ENCODE data around the gene CCDC66.

CCDC66 gene

GRCh38 chr3:56664823-56665222 is 107.8 kb downstream of the CCDC66 start:
- H2AFZ ChIP-seq (ENCODE audit: insufficient read depth, low read length, poor library complexity), result no peak overlapping the region
- H3K4me1 ChIP-seq (ENCODE audit: control insufficient read depth in 1 of 2, insufficient read depth in 2 of 2, low read length in 2 of 2), result no peaks in the 10 kb centered on the region
- H3K18ac ChIP-seq (ENCODE audit: low read length), result no peak overlapping the region
- no peak overlapping the region for H2BK12ac ChIP-seq (ENCODE audit: low read length)
- H3K23ac ChIP-seq (ENCODE audit: low read length), result no peak overlapping the region
- no peak overlapping the region for H3K4me3 ChIP-seq (ENCODE audit: low read depth, low read length)
- WGBS (ENCODE audit: extremely low coverage, insufficient coverage, insufficient read length), result no CpG with 5 or more reads among the region's 2 CpGs
- H3K36me3 ChIP-seq (ENCODE audit: control insufficient read depth in 1 of 2, insufficient read depth in 2 of 2, low read length in 2 of 2), result peaks cover 26 to 30% of the 10 kb centered on the region in 2 experiments
- no peak overlapping the region for H4K8ac ChIP-seq (ENCODE audit: low read depth, low read length)
- H2BK120ac ChIP-seq (ENCODE audit: insufficient read depth, low read length, poor library complexity), result no peak overlapping the region
- no peak overlapping the region for H2AK5ac ChIP-seq (ENCODE audit: low read length)
- DNase-seq, result no peak
- H4K91ac ChIP-seq (ENCODE audit: low read depth, low read length), result no peak overlapping the region
- H3K27me3 ChIP-seq (ENCODE audit: insufficient read depth, low read length), result no peaks in the 10 kb centered on the region
- no peak overlapping the region for H3K4ac ChIP-seq (ENCODE audit: low read depth, low read length)
- H2BK5ac ChIP-seq (ENCODE audit: low read depth, low read length, poor library complexity), result no peak overlapping the region
- no peak overlapping the region for H3K4me2 ChIP-seq (ENCODE audit: low read length)
- H4K12ac ChIP-seq (ENCODE audit: low read depth, low read length), result no peak overlapping the region
- H3K9ac ChIP-seq (ENCODE audit: low read length), result no peak overlapping the region
- H3K27ac ChIP-seq (ENCODE audit: low read depth, low read length), result no peak overlapping the region
- no peaks in the 10 kb centered on the region for H3K79me2 ChIP-seq (ENCODE audit: control insufficient read depth, insufficient read depth, low read length, poor library complexity)
- H3K14ac ChIP-seq (ENCODE audit: low read length), result no peak overlapping the region
- no peaks in the 10 kb centered on the region for H3K9me3 ChIP-seq (ENCODE audit: insufficient read depth, low read depth, low read length)
- no peaks in the 10 kb centered on the region for H3K79me1 ChIP-seq (ENCODE audit: low read length)

DNA sequence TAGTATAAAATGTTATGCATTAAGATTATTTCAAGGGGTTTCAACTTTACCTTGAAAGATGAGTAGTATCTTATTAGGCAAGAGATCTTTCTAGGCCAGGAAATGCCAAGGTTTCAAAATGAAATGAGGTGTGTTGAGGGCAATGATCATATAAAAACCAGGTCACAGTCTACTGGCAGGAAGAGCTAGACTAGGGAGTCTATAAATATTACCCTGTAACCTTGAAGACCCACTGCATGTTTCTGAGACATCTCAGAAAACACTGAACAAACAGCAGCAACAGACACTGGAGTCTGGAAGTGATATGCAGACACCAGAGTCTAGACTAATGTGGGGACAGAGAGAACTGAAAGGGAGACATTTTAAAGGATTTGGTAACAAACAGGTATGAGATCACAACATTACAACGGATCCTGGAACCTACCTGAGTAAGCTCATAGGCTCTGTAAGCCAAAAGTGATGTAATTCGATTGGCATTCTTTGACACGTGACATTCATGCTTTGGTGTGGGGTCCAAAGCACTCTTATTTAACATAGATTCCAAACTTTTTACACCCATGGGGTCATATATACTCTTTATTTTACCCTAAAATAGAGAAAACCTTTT is 111.1 kb downstream of the CCDC66 start:
- Histone ChIP-seq H3K36me3 (ENCODE audit: control insufficient read depth in 1 of 2, insufficient read depth in 2 of 2, low read length in 2 of 2) (peaks cover 24 to 30% of the 10 kb centered on the region in 2 experiments), H3K18ac (ENCODE audit: low read length) (no peak overlapping the region), H3K4me3 (ENCODE audit: low read depth, low read length) (no peak overlapping the region), H3K79me2 (ENCODE audit: control insufficient read depth, insufficient read depth, low read length, poor library complexity) (no peaks in the 10 kb centered on the region), H3K14ac (ENCODE audit: low read length) (no peak overlapping the region), H3K79me1 (ENCODE audit: low read length) (no peaks in the 10 kb centered on the region), H3K4ac (ENCODE audit: low read depth, low read length) (no peak overlapping the region), H2BK5ac (ENCODE audit: low read depth, low read length, poor library complexity) (no peak overlapping the region), H3K9me3 (ENCODE audit: insufficient read depth, low read depth, low read length) (no peaks in the 10 kb centered on the region), H2BK120ac (ENCODE audit: insufficient read depth, low read length, poor library complexity) (no peak overlapping the region), H2AFZ (ENCODE audit: insufficient read depth, low read length, poor library complexity) (no peak overlapping the region), H3K4me1 (ENCODE audit: control insufficient read depth in 1 of 2, insufficient read depth in 2 of 2, low read length in 2 of 2) (no peaks in the 10 kb centered on the region), H4K12ac (ENCODE audit: low read depth, low read length) (no peak overlapping the region), H4K91ac (ENCODE audit: low read depth, low read length) (no peak overlapping the region), H2AK5ac (ENCODE audit: low read length) (no peak overlapping the region), H3K9ac (ENCODE audit: low read length) (no peak overlapping the region), H3K27ac (ENCODE audit: low read depth, low read length) (no peak overlapping the region), H3K27me3 (ENCODE audit: insufficient read depth, low read length) (no peaks in the 10 kb centered on the region), H3K23ac (ENCODE audit: low read length) (no peak overlapping the region), H2BK12ac (ENCODE audit: low read length) (no peak overlapping the region), H3K4me2 (ENCODE audit: low read length) (no peak overlapping the region), H4K8ac (ENCODE audit: low read depth, low read length) (no peak overlapping the region)
- DNase-seq, result peak in 1 of 2 donors; percentile 11
- WGBS (ENCODE audit: extremely low coverage, insufficient coverage, insufficient read length), result no CpG with 5 or more reads among the region's 3 CpGs
